Neural progenitor cell (in vitro differentiated cells): ENCODE results near the gene CARMIL1. TPM values are rescaled to one million over a fixed set of nuclear protein-coding genes. Genes with fewer than 3 reads are reported as not detected.

Experiments used
- DNase-seq: peaks from one replicate; pipeline ENCODE4 v3.0.0-alpha.2; 2016; ENCODE audit warnings: low spot score
- H2AFZ ChIP-seq: fragments of 200-600 bp; sonication (generic); replicated peaks from 2 replicates; pipeline ENCODE4 v1.6.1; 2016; ENCODE audit warnings: antibody characterized with exemption
- H3F3A ChIP-seq: fragments of 200-600 bp; sonication (generic); 2 replicates; pipeline ENCODE4 v1.6.1; 2016; ENCODE audit warnings: antibody characterized with exemption, low read depth
- H3K27ac ChIP-seq: fragments of 200-600 bp; sonication (generic); 2 replicates; pipeline ENCODE4 v1.5.1; 2016; ENCODE audit warnings: mild to moderate bottlenecking
- H3K27me3 ChIP-seq: fragments of 200-600 bp; sonication (generic); 2 replicates; pipeline ENCODE4 v1.6.1; 2016; ENCODE audit warnings: mild to moderate bottlenecking, moderate library complexity
- H3K36me3 ChIP-seq: fragments of 200-600 bp; sonication (generic); 2 replicates; pipeline ENCODE4 v1.5.1; 2016
- H3K4me1 ChIP-seq: fragments of 200-600 bp; sonication (generic); 2 replicates; pipeline ENCODE4 v1.6.1; 2016; ENCODE audit warnings: mixed run types
- H3K4me2 ChIP-seq: fragments of 200-600 bp; sonication (generic); 2 replicates; pipeline ENCODE4 v1.6.1; 2016
- H3K4me3 ChIP-seq: fragments of 200-600 bp; sonication (generic); 2 replicates; pipeline ENCODE4 v1.5.1; 2016
- H3K79me2 ChIP-seq: fragments of 200-600 bp; sonication (generic); 2 replicates; pipeline ENCODE4 v1.6.1; 2016; ENCODE audit warnings: low read depth
- H3K9ac ChIP-seq: fragments of 200-600 bp; sonication (generic); 2 replicates; pipeline ENCODE4 v1.6.1; 2016
- H3K9me3 ChIP-seq: fragments of 200-600 bp; sonication (generic); 2 replicates; pipeline ENCODE4 v1.5.1; 2016; ENCODE audit warnings: low read depth
- H4K20me1 ChIP-seq: fragments of 200-600 bp; sonication (generic); 2 replicates; pipeline ENCODE4 v1.6.1; 2016; ENCODE audit warnings: low read depth
- H3K27ac Mint-ChIP-seq: 3 replicates; pipeline ENCODE4 v1.8.0; 2021; ENCODE audit warnings: mixed read lengths
- H3K27me3 Mint-ChIP-seq: 2 replicates; pipeline ENCODE4 v1.8.0; 2022; ENCODE audit warnings: low read depth, mild to moderate bottlenecking, inconsistent platforms, moderate library complexity, mixed read lengths; ENCODE audit not compliant: insufficient read depth
- H3K36me3 Mint-ChIP-seq: 3 replicates; pipeline ENCODE4 v1.8.0; 2021; ENCODE audit warnings: mixed read lengths
- H3K4me1 Mint-ChIP-seq: 3 replicates; pipeline ENCODE4 v1.8.0; 2021; ENCODE audit warnings: mixed read lengths
- H3K4me3 Mint-ChIP-seq: 3 replicates; pipeline ENCODE4 v1.8.0; 2021; ENCODE audit warnings: mild to moderate bottlenecking, moderate library complexity, mixed read lengths
- H3K9me3 Mint-ChIP-seq: 3 replicates; pipeline ENCODE4 v1.8.0; 2020; ENCODE audit warnings: mixed read lengths
- EZH2 ChIP-seq: fragments of 200-600 bp; sonication (generic); IDR thresholded peaks from 2 replicates; pipeline ENCODE4 v1.6.1; 2017; ENCODE audit warnings: antibody characterized with exemption, mild to moderate bottlenecking, moderate library complexity
- EZH2phosphoT487 ChIP-seq: fragments of 200-600 bp; sonication (generic); IDR thresholded peaks from 2 replicates; pipeline ENCODE4 v1.6.1; 2017; ENCODE audit warnings: antibody characterized with exemption
- total RNA-seq: library from RNA; depleted of rRNA; stranded (reverse); fragments of >200 nt; gene quantifications from 2 replicates; pipeline ENCODE4 v1.2.3, GENCODE V29; 2015; ENCODE audit warnings: low replicate concordance
- TF ChIP-seq, protein P1 (sequence below): fragments of 200-600 bp; sonication (generic); IDR thresholded peaks from 2 replicates; pipeline ENCODE4 v1.5.1; 2017; ENCODE audit warnings: antibody characterized with exemption, mild to moderate bottlenecking

The CARMIL1 gene
- total RNA-seq, 1 donor from 2014 or later, result 13.3 TPM

DNA sequence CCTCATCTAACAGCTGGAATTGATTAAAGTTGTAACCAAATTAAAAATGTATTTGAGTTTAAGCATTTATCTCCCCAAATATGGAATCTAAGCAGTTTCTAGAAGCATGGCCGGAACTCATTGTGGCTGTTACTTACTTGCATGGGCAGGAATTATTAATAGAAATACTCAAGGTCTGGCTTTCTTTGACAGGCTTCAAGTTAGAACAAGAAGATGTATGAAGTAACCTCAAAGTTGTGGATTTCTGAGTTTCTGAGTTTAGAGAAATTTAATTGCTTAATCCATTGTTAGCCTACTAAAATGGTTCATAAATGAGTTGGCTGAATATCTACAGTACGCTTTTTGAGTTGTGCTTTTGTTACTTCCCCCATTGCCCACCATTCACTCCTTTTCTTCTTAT lies 7.7 kb downstream of the CARMIL1 start:
- H3K27me3 Mint-ChIP-seq, result peaks cover 6% of the 10 kb centered on the region
- peaks cover 3% of the 10 kb centered on the region for H3K4me1 Mint-ChIP-seq
- no peak overlapping the region for H3K27ac Mint-ChIP-seq
- Histone ChIP-seq H3K36me3 (no peaks in the 10 kb centered on the region), H3K27me3 (no peaks in the 10 kb centered on the region), H3K9ac (no peak overlapping the region), H3K4me2 (no peak overlapping the region), H3K27ac (no peak overlapping the region), H4K20me1 (no peaks in the 10 kb centered on the region), H3K4me1 (no peaks in the 10 kb centered on the region), H3K9me3 (no peaks in the 10 kb centered on the region), H3K4me3 (no peak overlapping the region), H3F3A (no peaks in the 10 kb centered on the region), H3K79me2 (peaks cover 44% of the 10 kb centered on the region), H2AFZ (no peak overlapping the region)
- H3K4me3 Mint-ChIP-seq, result no peak overlapping the region
- H3K36me3 Mint-ChIP-seq, result peaks cover 12% of the 10 kb centered on the region
- H3K9me3 Mint-ChIP-seq, result no peaks in the 10 kb centered on the region
- TF ChIP-seq, protein P1, sequence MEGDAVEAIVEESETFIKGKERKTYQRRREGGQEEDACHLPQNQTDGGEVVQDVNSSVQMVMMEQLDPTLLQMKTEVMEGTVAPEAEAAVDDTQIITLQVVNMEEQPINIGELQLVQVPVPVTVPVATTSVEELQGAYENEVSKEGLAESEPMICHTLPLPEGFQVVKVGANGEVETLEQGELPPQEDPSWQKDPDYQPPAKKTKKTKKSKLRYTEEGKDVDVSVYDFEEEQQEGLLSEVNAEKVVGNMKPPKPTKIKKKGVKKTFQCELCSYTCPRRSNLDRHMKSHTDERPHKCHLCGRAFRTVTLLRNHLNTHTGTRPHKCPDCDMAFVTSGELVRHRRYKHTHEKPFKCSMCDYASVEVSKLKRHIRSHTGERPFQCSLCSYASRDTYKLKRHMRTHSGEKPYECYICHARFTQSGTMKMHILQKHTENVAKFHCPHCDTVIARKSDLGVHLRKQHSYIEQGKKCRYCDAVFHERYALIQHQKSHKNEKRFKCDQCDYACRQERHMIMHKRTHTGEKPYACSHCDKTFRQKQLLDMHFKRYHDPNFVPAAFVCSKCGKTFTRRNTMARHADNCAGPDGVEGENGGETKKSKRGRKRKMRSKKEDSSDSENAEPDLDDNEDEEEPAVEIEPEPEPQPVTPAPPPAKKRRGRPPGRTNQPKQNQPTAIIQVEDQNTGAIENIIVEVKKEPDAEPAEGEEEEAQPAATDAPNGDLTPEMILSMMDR, result no peak
- TF ChIP-seq EZH2 (no peak), EZH2phosphoT487 (no peak)
- DNase-seq, result no peak

DNA sequence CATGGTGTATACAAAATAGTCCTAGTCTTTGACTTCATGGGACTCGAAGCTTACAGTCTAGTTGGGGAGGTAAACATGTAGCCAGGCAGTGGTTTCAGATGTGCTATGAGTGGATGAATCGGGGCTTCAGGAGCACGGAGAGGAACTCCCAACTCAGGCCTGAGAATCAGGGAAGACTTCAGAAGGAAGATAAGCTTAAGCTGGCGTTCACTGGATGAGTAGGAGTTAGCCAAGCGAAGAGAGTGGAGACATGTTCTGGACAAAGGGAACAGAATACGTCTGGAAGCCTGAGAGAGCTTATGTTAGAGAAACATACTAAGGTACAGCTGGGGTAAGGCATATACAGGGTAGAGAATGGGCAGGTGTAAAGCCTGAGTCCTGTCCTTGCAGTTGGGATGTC lies 8.8 kb downstream of the CARMIL1 start:
- no peak overlapping the region for H2AFZ ChIP-seq
- H3K27ac ChIP-seq, result no peak overlapping the region
- no peaks in the 10 kb centered on the region for H3K27me3 ChIP-seq
- no peak for DNase-seq
- H3K9ac ChIP-seq, result no peak overlapping the region
- no peak overlapping the region for H3K4me3 ChIP-seq
- no peak for TF ChIP-seq EZH2
- TF ChIP-seq EZH2phosphoT487, result no peak
- TF ChIP-seq, protein P1, result no peak
- peaks cover 3% of the 10 kb centered on the region for H3K4me1 Mint-ChIP-seq
- H3K36me3 Mint-ChIP-seq, result peaks cover 12% of the 10 kb centered on the region
- no peak overlapping the region for H3K4me2 ChIP-seq
- H3F3A ChIP-seq, result no peaks in the 10 kb centered on the region
- no peak overlapping the region for H3K4me3 Mint-ChIP-seq
- no peaks in the 10 kb centered on the region for H3K9me3 ChIP-seq
- H3K9me3 Mint-ChIP-seq, result no peaks in the 10 kb centered on the region
- no peak overlapping the region for H3K27ac Mint-ChIP-seq
- no peaks in the 10 kb centered on the region for H4K20me1 ChIP-seq
- H3K79me2 ChIP-seq, result peaks cover 38% of the 10 kb centered on the region
- H3K36me3 ChIP-seq, result no peaks in the 10 kb centered on the region
- H3K4me1 ChIP-seq, result no peaks in the 10 kb centered on the region
- H3K27me3 Mint-ChIP-seq, result peaks cover 4% of the 10 kb centered on the region

DNA sequence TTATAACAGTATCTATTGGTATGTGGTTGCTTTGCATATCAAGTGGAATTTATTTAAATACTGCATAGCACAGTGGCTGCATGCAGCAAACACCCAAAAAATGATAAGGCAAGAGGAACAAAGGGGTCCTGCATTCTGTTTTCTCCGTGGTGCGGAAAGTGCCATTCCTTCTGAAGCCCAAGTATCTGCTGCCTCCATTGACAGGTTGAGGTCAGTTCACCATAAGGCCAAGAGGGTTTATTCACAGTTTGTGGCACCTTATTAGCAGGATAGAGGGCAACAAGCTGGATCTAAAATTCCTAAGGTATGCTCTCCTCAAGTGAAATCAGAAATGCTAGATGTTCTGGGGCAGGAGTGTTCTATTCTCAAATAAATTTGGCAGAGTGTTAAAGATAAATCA lies 9.3 kb downstream of the CARMIL1 start:
- Histone ChIP-seq H3K4me3 (no peak overlapping the region), H2AFZ (no peak overlapping the region), H3K4me1 (no peaks in the 10 kb centered on the region), H3K9me3 (no peaks in the 10 kb centered on the region), H3K36me3 (no peaks in the 10 kb centered on the region), H3K27me3 (no peaks in the 10 kb centered on the region), H3F3A (no peaks in the 10 kb centered on the region), H3K4me2 (no peak overlapping the region), H4K20me1 (no peaks in the 10 kb centered on the region), H3K27ac (no peak overlapping the region), H3K79me2 (peaks cover 33% of the 10 kb centered on the region), H3K9ac (no peak overlapping the region)
- peaks cover 3% of the 10 kb centered on the region for H3K4me1 Mint-ChIP-seq
- H3K27ac Mint-ChIP-seq, result no peak overlapping the region
- TF ChIP-seq, protein P1, result no peak
- H3K27me3 Mint-ChIP-seq, result peaks cover 4% of the 10 kb centered on the region
- H3K4me3 Mint-ChIP-seq, result no peak overlapping the region
- DNase-seq, result no peak
- no peaks in the 10 kb centered on the region for H3K9me3 Mint-ChIP-seq
- H3K36me3 Mint-ChIP-seq, result peaks cover 8% of the 10 kb centered on the region
